ENCODE measurements around the gene TRAPPC6A. TPM values are rescaled to one million over a fixed set of nuclear protein-coding genes. Genes with fewer than 3 reads are reported as not detected.

Gene TRAPPC6A, protein sequence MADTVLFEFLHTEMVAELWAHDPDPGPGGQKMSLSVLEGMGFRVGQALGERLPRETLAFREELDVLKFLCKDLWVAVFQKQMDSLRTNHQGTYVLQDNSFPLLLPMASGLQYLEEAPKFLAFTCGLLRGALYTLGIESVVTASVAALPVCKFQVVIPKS
- 10 to 100 TPM; 18.4 to 29.2 (median 24.8) TPM for total RNA-seq

DNA sequence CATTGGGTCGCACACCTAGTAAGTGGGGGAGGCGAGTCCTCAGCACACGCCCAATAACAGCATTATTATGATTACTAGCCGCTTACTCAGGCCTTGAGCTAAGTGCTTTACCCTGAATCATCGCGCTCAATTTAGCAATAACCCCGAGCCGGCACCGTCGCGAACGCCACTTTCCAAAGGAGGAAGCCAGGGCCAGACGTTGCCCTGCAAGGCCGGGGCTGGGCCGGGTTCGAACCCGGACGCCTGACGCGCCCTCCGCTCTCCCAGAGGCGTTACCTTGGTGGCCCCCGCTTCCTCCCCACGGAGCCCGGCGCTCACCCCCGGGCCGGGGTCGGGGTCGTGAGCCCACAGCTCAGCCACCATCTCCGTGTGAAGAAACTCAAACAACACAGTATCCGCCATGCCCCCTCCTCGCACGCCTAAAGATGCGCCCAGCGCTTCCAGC, at the start of gene TRAPPC6A:
Gene TRAPPC6A, minus strand, starts transcription at position 421 of the 445 bp plus-strand sequence. Its CDS starts 19 bp downstream, at position 402.
- intact Hi-C loops (cut with DNase I; ENCODE audit: low total_unique reads) = loop anchor here (1.0 to 5.0 kb wide), 6 partner anchors 73 to 331 kb away; partner anchors contain the start of genes MARK4, NECTIN2, PPM1N and RTN2
- in situ Hi-C loops (cut with MboI; ENCODE audit: low sequenced_read_pairs in 4 of 4) = no loop called here
- Histone ChIP-seq H3K4me3 (peak within 1 kb of the TSS; percentile 82 to 93 (median 87)), H3K36me3 (peaks cover 0 to 11% of the 10 kb centered on the region in 2 donors), H3K27ac (peak within 1 kb of the TSS; percentile 98 to 100 (median 99)), H3K9me3 (no peaks in the 10 kb centered on the region), H3K4me1 (peaks cover 16 to 25% of the 10 kb centered on the region in 2 donors), H3K27me3 (no peaks in the 10 kb centered on the region)
- TF ChIP-seq, protein P1, sequence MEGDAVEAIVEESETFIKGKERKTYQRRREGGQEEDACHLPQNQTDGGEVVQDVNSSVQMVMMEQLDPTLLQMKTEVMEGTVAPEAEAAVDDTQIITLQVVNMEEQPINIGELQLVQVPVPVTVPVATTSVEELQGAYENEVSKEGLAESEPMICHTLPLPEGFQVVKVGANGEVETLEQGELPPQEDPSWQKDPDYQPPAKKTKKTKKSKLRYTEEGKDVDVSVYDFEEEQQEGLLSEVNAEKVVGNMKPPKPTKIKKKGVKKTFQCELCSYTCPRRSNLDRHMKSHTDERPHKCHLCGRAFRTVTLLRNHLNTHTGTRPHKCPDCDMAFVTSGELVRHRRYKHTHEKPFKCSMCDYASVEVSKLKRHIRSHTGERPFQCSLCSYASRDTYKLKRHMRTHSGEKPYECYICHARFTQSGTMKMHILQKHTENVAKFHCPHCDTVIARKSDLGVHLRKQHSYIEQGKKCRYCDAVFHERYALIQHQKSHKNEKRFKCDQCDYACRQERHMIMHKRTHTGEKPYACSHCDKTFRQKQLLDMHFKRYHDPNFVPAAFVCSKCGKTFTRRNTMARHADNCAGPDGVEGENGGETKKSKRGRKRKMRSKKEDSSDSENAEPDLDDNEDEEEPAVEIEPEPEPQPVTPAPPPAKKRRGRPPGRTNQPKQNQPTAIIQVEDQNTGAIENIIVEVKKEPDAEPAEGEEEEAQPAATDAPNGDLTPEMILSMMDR (IDR thresholded peaks at IDR 0.05 in 4 of 5, conservative IDR thresholded peaks at IDR 0.05 in 1 of 5) = no peak
- TF ChIP-seq POLR2A (IDR thresholded peaks at IDR 0.05) = peak; percentile 91 to 93
- DNase-seq (no peak), ATAC-seq (peak; percentile 3 to 18)

DNA sequence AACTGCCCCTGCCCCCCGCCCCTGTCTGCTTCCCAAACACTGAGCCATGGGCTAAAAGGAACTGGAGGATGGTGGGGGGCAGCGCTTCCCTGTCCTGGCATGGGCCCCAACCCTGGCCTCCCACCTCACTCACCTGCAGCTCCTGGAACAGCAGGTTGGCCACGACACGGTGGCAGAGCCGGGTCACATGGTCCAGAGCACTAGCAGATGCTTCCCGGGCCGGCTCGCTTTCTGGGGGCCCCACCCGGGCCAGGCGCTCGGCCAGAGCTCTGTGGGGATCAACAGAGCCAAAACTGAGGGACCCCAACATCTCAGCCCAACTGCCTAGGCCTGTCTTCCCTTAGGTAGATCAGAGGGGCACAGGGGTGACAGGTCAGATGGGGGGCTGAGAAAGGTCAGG, 46.6 kb upstream of the TRAPPC6A start:
- peaks cover 2 to 6% (median 3%) of the 10 kb centered on the region in 3 donors for H3K27me3 ChIP-seq

GRCh38 chr19:45223879-45224278, 45.8 kb upstream of the TRAPPC6A start:
- intact Hi-C loops (cut with DNase I; ENCODE audit: low total_unique reads) = no loop called here

More for the DNA sequence above, 46.6 kb upstream of the TRAPPC6A start:
- in situ Hi-C loops (cut with MboI; ENCODE audit: low sequenced_read_pairs in 4 of 4) (no loop called here), intact Hi-C loops (cut with DNase I; ENCODE audit: low total_unique reads) (no loop called here)
- no peak for TF ChIP-seq POLR2A (IDR thresholded peaks at IDR 0.05)
- TF ChIP-seq, protein P1 (IDR thresholded peaks at IDR 0.05 in 4 of 5, conservative IDR thresholded peaks at IDR 0.05 in 1 of 5) = no peak
- H3K4me1 ChIP-seq = no peaks in the 10 kb centered on the region
- no peaks in the 10 kb centered on the region for H3K36me3 ChIP-seq
- no peak overlapping the region for H3K4me3 ChIP-seq
- no peak overlapping the region for H3K27ac ChIP-seq
- DNase-seq = no peak
- no peaks in the 10 kb centered on the region for H3K9me3 ChIP-seq
- no peak for ATAC-seq

GRCh38 chr19:45222724-45223123, 44.7 kb upstream of the TRAPPC6A start:
- H3K27ac ChIP-seq = no peak overlapping the region
- intact Hi-C loops (cut with DNase I; ENCODE audit: low total_unique reads) (no loop called here), in situ Hi-C loops (cut with MboI; ENCODE audit: low sequenced_read_pairs in 4 of 4) (no loop called here)
- no peaks in the 10 kb centered on the region for H3K9me3 ChIP-seq
- no peaks in the 10 kb centered on the region for H3K4me1 ChIP-seq
- TF ChIP-seq, protein P1 (IDR thresholded peaks at IDR 0.05 in 4 of 5, conservative IDR thresholded peaks at IDR 0.05 in 1 of 5) = no peak
- no peak overlapping the region for H3K4me3 ChIP-seq
- DNase-seq (no peak), ATAC-seq (no peak)
- no peaks in the 10 kb centered on the region for H3K36me3 ChIP-seq
- H3K27me3 ChIP-seq = peaks cover 11 to 20% (median 15%) of the 10 kb centered on the region in 3 donors

More at GRCh38 chr19:45223879-45224278, 45.8 kb upstream of the TRAPPC6A start:
- in situ Hi-C loops (cut with MboI; ENCODE audit: low sequenced_read_pairs in 4 of 4) = no loop called here
- Histone ChIP-seq H3K4me3 (no peak overlapping the region), H3K9me3 (no peaks in the 10 kb centered on the region), H3K36me3 (no peaks in the 10 kb centered on the region), H3K27ac (no peak overlapping the region), H3K4me1 (no peaks in the 10 kb centered on the region), H3K27me3 (peaks cover 5 to 8% (median 5%) of the 10 kb centered on the region in 3 donors)
- ATAC-seq = no peak
- no peak for DNase-seq
- TF ChIP-seq POLR2A (IDR thresholded peaks at IDR 0.05) = no peak

DNA sequence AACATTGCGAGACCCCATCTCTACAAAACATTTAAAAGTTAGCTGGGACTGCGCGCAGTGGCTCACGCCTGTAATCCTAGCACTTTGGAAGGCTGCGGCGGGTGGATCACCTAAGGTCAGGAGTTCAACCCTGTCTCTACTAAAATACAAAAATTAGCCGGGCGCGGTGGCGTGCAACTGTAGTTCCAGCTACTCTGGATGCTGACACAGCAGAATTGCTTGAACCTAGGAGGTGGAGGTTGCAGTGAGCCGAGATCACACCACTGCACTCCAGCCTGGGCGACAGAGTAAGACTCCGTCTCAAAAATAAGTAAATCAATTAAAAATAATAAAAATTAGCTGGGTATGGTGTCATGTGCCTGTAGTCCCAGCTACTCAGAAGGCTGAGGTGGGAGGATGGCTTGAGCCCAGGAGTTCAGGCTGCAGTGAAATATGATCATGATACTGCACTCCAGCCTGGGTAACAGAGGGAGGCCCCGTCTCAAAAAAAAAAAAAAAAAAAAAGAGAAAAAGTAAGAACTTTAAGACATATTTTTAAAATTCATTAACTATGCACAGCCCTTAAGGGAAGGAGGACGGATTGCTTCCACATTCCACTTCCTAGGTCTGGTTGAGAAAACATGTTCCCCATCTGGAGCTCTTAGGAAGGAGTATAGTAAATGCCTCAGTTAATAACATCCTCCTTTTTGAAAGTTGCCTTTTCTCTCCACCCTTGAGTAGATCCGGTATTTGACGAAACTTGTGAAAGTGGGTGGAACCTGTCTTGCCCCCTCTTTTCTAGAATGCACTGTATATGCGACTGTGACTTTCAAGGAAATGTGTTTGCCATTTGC, 41.1 kb upstream of the TRAPPC6A start:
- Histone ChIP-seq H3K27me3 (peaks cover 24 to 40% (median 40%) of the 10 kb centered on the region in 3 donors), H3K36me3 (no peaks in the 10 kb centered on the region), H3K27ac (no peak overlapping the region), H3K9me3 (no peaks in the 10 kb centered on the region), H3K4me1 (no peaks in the 10 kb centered on the region), H3K4me3 (no peak overlapping the region)
- DNase-seq = no peak
- in situ Hi-C loops (cut with MboI; ENCODE audit: low sequenced_read_pairs in 4 of 4) (no loop called here), intact Hi-C loops (cut with DNase I; ENCODE audit: low total_unique reads) (no loop called here)
- no peak for ATAC-seq
- no peak for TF ChIP-seq POLR2A (IDR thresholded peaks at IDR 0.05)
- TF ChIP-seq, protein P1 (IDR thresholded peaks at IDR 0.05 in 4 of 5, conservative IDR thresholded peaks at IDR 0.05 in 1 of 5) = no peak
